Osteoblast (primary cell): Measurements from ENCODE around the gene POU2F1. TPM values are rescaled to one million over a fixed set of nuclear protein-coding genes. Genes with fewer than 3 reads are reported as not detected.

Source experiments
- DNase-seq: peaks from one replicate; pipeline ENCODE4 v3.0.0; 2011; ENCODE audit warnings: low spot score, mixed read lengths; ENCODE audit not compliant: insufficient read length; ENCODE audit errors: missing footprints
- H2AFZ ChIP-seq: 2 replicates; pipeline ENCODE4 v1.6.0; 2011; ENCODE audit warnings: mild to moderate bottlenecking, low read length
- H3K27ac ChIP-seq: 2 replicates; pipeline ENCODE4 v1.5.1; 2011; ENCODE audit warnings: mild to moderate bottlenecking, low read depth, low read length, moderate library complexity
- H3K27me3 ChIP-seq: 2 replicates; pipeline ENCODE4 v1.6.0; 2012; ENCODE audit warnings: mild to moderate bottlenecking, control low read depth, inconsistent platforms, low read length, moderate library complexity; ENCODE audit not compliant: insufficient read depth
- H3K36me3 ChIP-seq: 2 replicates; pipeline ENCODE4 v1.5.1; 2011; ENCODE audit warnings: mild to moderate bottlenecking, low read length, control low read depth, moderate library complexity; ENCODE audit not compliant: insufficient read depth
- H3K4me1 ChIP-seq: 2 replicates; pipeline ENCODE4 v1.5.1; 2011; ENCODE audit warnings: mild to moderate bottlenecking, low read length, control low read depth, moderate library complexity; ENCODE audit not compliant: insufficient read depth
- H3K4me2 ChIP-seq: 2 replicates; pipeline ENCODE4 v1.6.0; 2011; ENCODE audit warnings: mild to moderate bottlenecking, low read length; ENCODE audit not compliant: insufficient read depth
- H3K4me3 ChIP-seq: fragments of 200-600 bp; sonication (generic); 3 replicates; pipeline ENCODE4 v1.5.1; 2012; ENCODE audit warnings: mild to moderate bottlenecking, low read length, inconsistent platforms; ENCODE audit not compliant: insufficient read depth
- H3K79me2 ChIP-seq: 2 replicates; pipeline ENCODE4 v1.6.0; 2012; ENCODE audit warnings: mild to moderate bottlenecking, low read length, control low read depth, inconsistent platforms; ENCODE audit not compliant: insufficient read depth
- H3K9me3 ChIP-seq: 2 replicates; pipeline ENCODE4 v1.5.1; 2011; ENCODE audit warnings: low read depth, low read length, control low read depth
- H4K20me1 ChIP-seq: 2 replicates; pipeline ENCODE4 v1.6.0; 2012; ENCODE audit warnings: mild to moderate bottlenecking, low read length, control low read depth; ENCODE audit not compliant: insufficient read depth
- CTCF ChIP-seq: IDR thresholded peaks from 2 replicates; pipeline ENCODE4 v1.5.1; 2011; ENCODE audit warnings: mild to moderate bottlenecking, low read depth, low read length, moderate library complexity; ENCODE audit errors: extremely low read depth
- total RNA-seq: library from RNA; depleted of rRNA; stranded (reverse); fragments of >200 nt; gene quantifications from 2 replicates; pipeline ENCODE4 v1.2.3, GENCODE V29; 2012

The POU2F1 gene
- total RNA-seq, 1 donor, result 11.6 TPM

GRCh38 chr1:167463875-167464575 lies 243.3 kb downstream of the POU2F1 start:
- Histone ChIP-seq H3K79me2 (no peaks in the 10 kb centered on the region), H3K9me3 (no peaks in the 10 kb centered on the region), H4K20me1 (no peaks in the 10 kb centered on the region), H2AFZ (no peak overlapping the region), H3K27me3 (peaks cover 11% of the 10 kb centered on the region), H3K4me1 (no peaks in the 10 kb centered on the region), H3K4me3 (no peak overlapping the region), H3K27ac (no peak overlapping the region), H3K36me3 (no peaks in the 10 kb centered on the region), H3K4me2 (no peak overlapping the region)
- no peak for TF ChIP-seq CTCF
- no peak for DNase-seq

- Histone ChIP-seq H2AFZ (no peak overlapping the region), H3K9me3 (no peaks in the 10 kb centered on the region), H3K27me3 (peaks cover 11% of the 10 kb centered on the region), H3K4me3 (no peak overlapping the region), H3K79me2 (no peaks in the 10 kb centered on the region), H3K36me3 (no peaks in the 10 kb centered on the region), H3K4me2 (no peak overlapping the region), H4K20me1 (no peaks in the 10 kb centered on the region), H3K27ac (no peak overlapping the region), H3K4me1 (no peaks in the 10 kb centered on the region)
- DNase-seq, result no peak
- no peak for TF ChIP-seq CTCF
These were observed 244.3 kb downstream of the POU2F1 start for GRCh38 chr1:167465018-167465417.

DNA sequence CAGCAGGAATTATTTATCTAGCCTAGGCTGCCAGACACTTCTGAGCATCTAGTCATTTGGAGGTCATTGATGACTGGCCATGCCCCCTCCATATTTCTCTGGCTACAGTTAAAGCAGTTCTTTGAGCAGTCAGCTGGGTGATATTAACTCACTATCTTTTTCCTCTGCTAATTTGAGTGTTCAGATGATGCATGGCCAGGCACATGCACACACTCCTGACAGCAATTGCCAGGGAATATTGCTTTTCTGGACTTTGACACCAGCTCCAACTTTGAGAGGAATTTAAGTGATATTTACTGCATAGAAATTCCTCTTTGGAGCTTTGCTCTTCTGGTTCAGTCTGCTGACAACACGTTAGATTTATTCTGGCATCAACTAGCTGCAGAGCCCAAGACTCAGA lies 245.1 kb downstream of the POU2F1 start:
- no peaks in the 10 kb centered on the region for H4K20me1 ChIP-seq
- peaks cover 11% of the 10 kb centered on the region for H3K27me3 ChIP-seq
- no peak overlapping the region for H2AFZ ChIP-seq
- DNase-seq, result no peak
- no peak for TF ChIP-seq CTCF
- H3K4me3 ChIP-seq, result no peak overlapping the region
- no peaks in the 10 kb centered on the region for H3K4me1 ChIP-seq
- H3K27ac ChIP-seq, result no peak overlapping the region
- no peaks in the 10 kb centered on the region for H3K79me2 ChIP-seq
- no peak overlapping the region for H3K4me2 ChIP-seq
- H3K36me3 ChIP-seq, result no peaks in the 10 kb centered on the region
- H3K9me3 ChIP-seq, result no peaks in the 10 kb centered on the region

GRCh38 chr1:167467126-167467710 lies 246.5 kb downstream of the POU2F1 start:
- no peaks in the 10 kb centered on the region for H3K36me3 ChIP-seq
- no peaks in the 10 kb centered on the region for H3K9me3 ChIP-seq
- no peak overlapping the region for H3K4me3 ChIP-seq
- no peak overlapping the region for H3K4me2 ChIP-seq
- no peak overlapping the region for H3K27ac ChIP-seq
- H3K4me1 ChIP-seq, result no peaks in the 10 kb centered on the region
- H3K27me3 ChIP-seq, result peaks cover 11% of the 10 kb centered on the region
- no peak for TF ChIP-seq CTCF
- DNase-seq, result no peak
- no peaks in the 10 kb centered on the region for H3K79me2 ChIP-seq
- no peaks in the 10 kb centered on the region for H4K20me1 ChIP-seq
- H2AFZ ChIP-seq, result no peak overlapping the region
